K562 (cell line): ENCODE data around the gene LIN28A. TPM values are rescaled to one million over a fixed set of nuclear protein-coding genes. Genes with fewer than 3 reads are reported as not detected.

Experiments
- ARID2 ChIP-seq: fragments of 450-650 bp; IDR thresholded peaks from 2 replicates; pipeline ENCODE4 v1.6.1; 2017; ENCODE audit warnings: antibody characterized with exemption, mild to moderate bottlenecking
- GATA2 ChIP-seq: sonication (generic); formaldehyde crosslinking; IDR thresholded peaks from 2 replicates; pipeline ENCODE4 v1.4.0; 2020; ENCODE audit warnings: mild to moderate bottlenecking, missing genetic modification reagents
- HDAC1 ChIP-seq, 2 experiments: fragments of 450-650 bp; IDR thresholded peaks; 2 replicates each; pipeline ENCODE4 v1.6.1; 2016 to 2017; ENCODE audit warnings: inconsistent platforms in 1 of 2, mild to moderate bottlenecking in 1 of 2, moderate library complexity in 1 of 2
- HDAC2 ChIP-seq: fragments of 450-650 bp; IDR thresholded peaks from 2 replicates; pipeline ENCODE4 v1.6.1; 2016; ENCODE audit warnings: mild to moderate bottlenecking
- HNRNPLL ChIP-seq: fragments of 200-400 bp; formaldehyde crosslinking; IDR thresholded peaks from 2 replicates; pipeline ENCODE4 v1.6.1; 2017; ENCODE audit warnings: low read length, low read depth, mild to moderate bottlenecking; ENCODE audit not compliant: poor library complexity, severe bottlenecking
- JUNB ChIP-seq: fragments of 450-650 bp; formaldehyde crosslinking; conservative IDR thresholded peaks from 2 replicates; pipeline ENCODE4 v1.4.0; 2020; ENCODE audit warnings: mild to moderate bottlenecking
- KAT8 ChIP-seq: fragments of 450-650 bp; IDR thresholded peaks from 2 replicates; pipeline ENCODE4 v1.6.1; 2016; ENCODE audit warnings: low read depth, mild to moderate bottlenecking
- MIER1 ChIP-seq: fragments of 450-650 bp; IDR thresholded peaks from 2 replicates; pipeline ENCODE4 v1.6.1; 2016; ENCODE audit warnings: antibody characterized with exemption, mild to moderate bottlenecking, low read depth
- PRPF4 ChIP-seq: fragments of 200-400 bp; formaldehyde crosslinking; IDR thresholded peaks from one replicate; pipeline ENCODE4 v1.6.1; 2017; ENCODE audit warnings: low read length, low read depth, mild to moderate bottlenecking; ENCODE audit not compliant: insufficient read depth, poor library complexity, severe bottlenecking
- SAFB ChIP-seq: fragments of 200-400 bp; formaldehyde crosslinking; IDR thresholded peaks from 2 replicates; pipeline ENCODE4 v1.6.1; 2017; ENCODE audit warnings: low read depth, low read length, borderline replicate concordance
- TAF7 ChIP-seq: fragments of 450-650 bp; IDR thresholded peaks from 2 replicates; pipeline ENCODE4 v1.6.1; 2016; ENCODE audit warnings: missing genetic modification characterization, missing compliant biosample characterization
- TAF9B ChIP-seq: fragments of 450-650 bp; IDR thresholded peaks from 2 replicates; pipeline ENCODE4 v1.6.1; 2018; ENCODE audit warnings: mild to moderate bottlenecking; ENCODE audit not compliant: partially characterized antibody
- TCF3 ChIP-seq: sonication (generic); formaldehyde crosslinking; IDR thresholded peaks from 2 replicates; pipeline ENCODE4 v1.4.0; 2020; ENCODE audit warnings: mild to moderate bottlenecking, missing genetic modification reagents
- U2AF1 ChIP-seq: fragments of 200-400 bp; formaldehyde crosslinking; optimal IDR thresholded peaks from 2 replicates; pipeline ENCODE3; 2017; ENCODE audit warnings: mild to moderate bottlenecking, low read depth, low read length, moderate library complexity
- ZNF224 ChIP-seq: sonication (generic); formaldehyde crosslinking; IDR thresholded peaks from 2 replicates; pipeline ENCODE4 v1.8.0; 2022; ENCODE audit warnings: mild to moderate bottlenecking, missing genetic modification reagents
- ZNF23 ChIP-seq: fragments of 250-450 bp; sonication (Bioruptor Pico); IDR thresholded peaks from 2 replicates; pipeline ENCODE4 v1.4.0; 2020; ENCODE audit warnings: mild to moderate bottlenecking
- ZNF586 ChIP-seq: fragments of 450-650 bp; formaldehyde crosslinking; conservative IDR thresholded peaks from 2 replicates; pipeline ENCODE4 v1.4.0; 2020; ENCODE audit warnings: mild to moderate bottlenecking, moderate library complexity
- polyA plus RNA-seq, 8 experiments: library from polyadenylated mRNA; depleted of rRNA in 4 of 8; stranded (reverse) in 5 of 8; unstranded in 3 of 8; fragments of >200 nt; fragmentation: Nextera tagmentation in 2 of 8; fragmentation: Illumina TruSeq in 1 of 8; extraction: Ambion mirVana in 2 of 8; extraction: Trizol in 1 of 8; gene quantifications; 2 replicates each; pipeline versions ENCODE4 v1.2.1 to v1.2.3, GENCODE V29; 2011 to 2014; ENCODE audit warnings: inconsistent platforms in 1 of 8, missing spikeins in 1 of 8
- total RNA-seq, 7 experiments: library from RNA; depleted of rRNA in 6 of 7; stranded (reverse); fragments of >200 nt in 6 of 7; fragmentation: Illumina TruSeq in 2 of 7; extraction: Trizol in 2 of 7; gene quantifications; 2 replicates each; pipeline versions ENCODE4 v1.2.1 to v1.2.3, GENCODE V29; 2011 to 2021; ENCODE audit warnings: low replicate concordance in 1 of 7
- TF ChIP-seq, protein P1 (sequence below): fragments of 150-350 bp; IDR thresholded peaks from 2 replicates; pipeline ENCODE4 v1.6.1; 2014; ENCODE audit warnings: low read depth, mild to moderate bottlenecking, low read length, borderline replicate concordance
- TF ChIP-seq, protein P2 (sequence below): fragments of 250-450 bp; sonication (Bioruptor Pico); IDR thresholded peaks from 2 replicates; pipeline ENCODE4 v1.4.0; 2020; ENCODE audit warnings: mild to moderate bottlenecking, moderate library complexity
- TF ChIP-seq, protein P3 (sequence below): sonication (generic); formaldehyde crosslinking; IDR thresholded peaks from 2 replicates; pipeline ENCODE4 v1.8.0; 2022; ENCODE audit warnings: mild to moderate bottlenecking, missing genetic modification reagents, borderline replicate concordance
- TF ChIP-seq, protein P4 (sequence below): sonication (generic); IDR thresholded peaks from 2 replicates; pipeline ENCODE4 v1.6.1; 2016

LIN28A gene
- total and polyA plus RNA-seq, 9 of the 15 experiments (the other 6 are each of a cell fraction or from before 2014, with no cell fraction given): 0.80 to 5.4 (median 3.9) TPM

DNA sequence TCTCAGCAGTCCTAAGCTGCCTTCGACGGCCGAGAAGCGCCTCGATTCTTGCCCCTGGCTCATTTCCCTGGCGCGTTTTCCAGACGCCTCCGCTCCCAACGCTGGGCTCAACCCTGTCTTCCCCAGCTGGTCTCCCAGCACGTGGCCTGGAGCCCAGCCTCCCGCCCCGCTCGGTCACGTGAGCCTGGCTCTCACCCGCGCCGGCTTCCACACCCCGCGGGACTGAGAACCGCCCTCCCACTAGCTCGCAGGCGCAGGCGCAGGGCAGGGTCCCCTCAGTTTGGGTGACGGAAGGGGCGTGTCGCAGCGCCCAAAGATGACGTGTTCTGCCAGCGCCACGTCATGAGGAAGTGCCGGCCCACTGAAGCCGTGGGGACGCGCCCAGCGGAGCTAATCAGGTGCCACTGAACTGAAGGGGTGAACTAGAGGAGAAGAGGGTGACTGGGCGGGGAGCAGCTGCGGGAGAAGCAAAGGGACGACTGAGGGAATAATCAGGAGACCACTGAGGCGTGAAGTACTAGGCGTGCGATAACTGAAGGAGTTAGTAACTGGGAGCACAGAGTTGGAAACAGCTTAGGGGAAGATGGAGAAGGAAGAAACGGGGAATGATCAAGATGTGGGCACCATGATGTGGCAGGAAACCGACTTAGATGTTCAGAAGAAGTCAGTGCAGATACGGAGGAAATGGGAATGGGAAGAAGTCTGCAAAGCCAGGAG is 21.5 kb downstream of the LIN28A start, which contains the start of gene DHDDS (continued):
- TF ChIP-seq KAT8: no peak
- peak; percentile 11 to 99; a peak in 3 of 4 replicates for TF ChIP-seq HDAC1 (IDR thresholded peaks at IDR 0.05)
- TF ChIP-seq, protein P1, sequence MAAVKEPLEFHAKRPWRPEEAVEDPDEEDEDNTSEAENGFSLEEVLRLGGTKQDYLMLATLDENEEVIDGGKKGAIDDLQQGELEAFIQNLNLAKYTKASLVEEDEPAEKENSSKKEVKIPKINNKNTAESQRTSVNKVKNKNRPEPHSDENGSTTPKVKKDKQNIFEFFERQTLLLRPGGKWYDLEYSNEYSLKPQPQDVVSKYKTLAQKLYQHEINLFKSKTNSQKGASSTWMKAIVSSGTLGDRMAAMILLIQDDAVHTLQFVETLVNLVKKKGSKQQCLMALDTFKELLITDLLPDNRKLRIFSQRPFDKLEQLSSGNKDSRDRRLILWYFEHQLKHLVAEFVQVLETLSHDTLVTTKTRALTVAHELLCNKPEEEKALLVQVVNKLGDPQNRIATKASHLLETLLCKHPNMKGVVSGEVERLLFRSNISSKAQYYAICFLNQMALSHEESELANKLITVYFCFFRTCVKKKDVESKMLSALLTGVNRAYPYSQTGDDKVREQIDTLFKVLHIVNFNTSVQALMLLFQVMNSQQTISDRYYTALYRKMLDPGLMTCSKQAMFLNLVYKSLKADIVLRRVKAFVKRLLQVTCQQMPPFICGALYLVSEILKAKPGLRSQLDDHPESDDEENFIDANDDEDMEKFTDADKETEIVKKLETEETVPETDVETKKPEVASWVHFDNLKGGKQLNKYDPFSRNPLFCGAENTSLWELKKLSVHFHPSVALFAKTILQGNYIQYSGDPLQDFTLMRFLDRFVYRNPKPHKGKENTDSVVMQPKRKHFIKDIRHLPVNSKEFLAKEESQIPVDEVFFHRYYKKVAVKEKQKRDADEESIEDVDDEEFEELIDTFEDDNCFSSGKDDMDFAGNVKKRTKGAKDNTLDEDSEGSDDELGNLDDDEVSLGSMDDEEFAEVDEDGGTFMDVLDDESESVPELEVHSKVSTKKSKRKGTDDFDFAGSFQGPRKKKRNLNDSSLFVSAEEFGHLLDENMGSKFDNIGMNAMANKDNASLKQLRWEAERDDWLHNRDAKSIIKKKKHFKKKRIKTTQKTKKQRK: no peak
- TF ChIP-seq MIER1: no peak; the same call in 1 of the 2 replicates
- TF ChIP-seq, protein P2, sequence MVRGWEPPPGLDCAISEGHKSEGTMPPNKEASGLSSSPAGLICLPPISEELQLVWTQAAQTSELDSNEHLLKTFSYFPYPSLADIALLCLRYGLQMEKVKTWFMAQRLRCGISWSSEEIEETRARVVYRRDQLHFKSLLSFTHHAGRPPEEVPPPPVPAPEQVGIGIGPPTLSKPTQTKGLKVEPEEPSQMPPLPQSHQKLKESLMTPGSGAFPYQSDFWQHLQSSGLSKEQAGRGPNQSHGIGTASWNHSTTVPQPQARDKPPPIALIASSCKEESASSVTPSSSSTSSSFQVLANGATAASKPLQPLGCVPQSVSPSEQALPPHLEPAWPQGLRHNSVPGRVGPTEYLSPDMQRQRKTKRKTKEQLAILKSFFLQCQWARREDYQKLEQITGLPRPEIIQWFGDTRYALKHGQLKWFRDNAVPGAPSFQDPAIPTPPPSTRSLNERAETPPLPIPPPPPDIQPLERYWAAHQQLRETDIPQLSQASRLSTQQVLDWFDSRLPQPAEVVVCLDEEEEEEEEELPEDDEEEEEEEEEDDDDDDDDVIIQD (CRISPR knock-in tag): no peak
- no peak for TF ChIP-seq U2AF1
- TF ChIP-seq HNRNPLL: peak; percentile 66
- no peak for TF ChIP-seq GATA2 (CRISPR knock-in tag)
- no peak for TF ChIP-seq PRPF4
- no peak for TF ChIP-seq ZNF224
- TF ChIP-seq SAFB: peak; percentile 97
- TF ChIP-seq ZNF23 (CRISPR knock-in tag): no peak
- TF ChIP-seq JUNB (CRISPR knock-in tag): peak; percentile 90
- no peak for TF ChIP-seq ZNF586 (CRISPR knock-in tag)
- TF ChIP-seq TAF9B: peak; percentile 91
- TF ChIP-seq, protein P3, sequence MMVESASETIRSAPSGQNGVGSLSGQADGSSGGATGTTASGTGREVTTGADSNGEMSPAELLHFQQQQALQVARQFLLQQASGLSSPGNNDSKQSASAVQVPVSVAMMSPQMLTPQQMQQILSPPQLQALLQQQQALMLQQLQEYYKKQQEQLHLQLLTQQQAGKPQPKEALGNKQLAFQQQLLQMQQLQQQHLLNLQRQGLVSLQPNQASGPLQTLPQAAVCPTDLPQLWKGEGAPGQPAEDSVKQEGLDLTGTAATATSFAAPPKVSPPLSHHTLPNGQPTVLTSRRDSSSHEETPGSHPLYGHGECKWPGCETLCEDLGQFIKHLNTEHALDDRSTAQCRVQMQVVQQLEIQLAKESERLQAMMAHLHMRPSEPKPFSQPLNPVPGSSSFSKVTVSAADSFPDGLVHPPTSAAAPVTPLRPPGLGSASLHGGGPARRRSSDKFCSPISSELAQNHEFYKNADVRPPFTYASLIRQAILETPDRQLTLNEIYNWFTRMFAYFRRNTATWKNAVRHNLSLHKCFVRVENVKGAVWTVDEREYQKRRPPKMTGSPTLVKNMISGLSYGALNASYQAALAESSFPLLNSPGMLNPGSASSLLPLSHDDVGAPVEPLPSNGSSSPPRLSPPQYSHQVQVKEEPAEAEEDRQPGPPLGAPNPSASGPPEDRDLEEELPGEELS (CRISPR knock-in tag): peak; percentile 88
- TF ChIP-seq TCF3: peak; percentile 47; the same call in 1 of the 2 replicates
- peak; percentile 82; the same call in 1 of the 2 replicates for TF ChIP-seq TAF7 (tag)
- peak; percentile 92 for TF ChIP-seq HDAC2
- TF ChIP-seq ARID2: peak; percentile 27; the same call in 1 of the 2 replicates
- TF ChIP-seq, protein P4, sequence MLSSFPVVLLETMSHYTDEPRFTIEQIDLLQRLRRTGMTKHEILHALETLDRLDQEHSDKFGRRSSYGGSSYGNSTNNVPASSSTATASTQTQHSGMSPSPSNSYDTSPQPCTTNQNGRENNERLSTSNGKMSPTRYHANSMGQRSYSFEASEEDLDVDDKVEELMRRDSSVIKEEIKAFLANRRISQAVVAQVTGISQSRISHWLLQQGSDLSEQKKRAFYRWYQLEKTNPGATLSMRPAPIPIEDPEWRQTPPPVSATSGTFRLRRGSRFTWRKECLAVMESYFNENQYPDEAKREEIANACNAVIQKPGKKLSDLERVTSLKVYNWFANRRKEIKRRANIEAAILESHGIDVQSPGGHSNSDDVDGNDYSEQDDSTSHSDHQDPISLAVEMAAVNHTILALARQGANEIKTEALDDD: no peak
